ENCODE data around the gene EED. TPM values are rescaled to one million over a fixed set of nuclear protein-coding genes. Genes with fewer than 3 reads are reported as not detected.

Gene EED
- total and polyA plus RNA-seq, 9 donors, result 16.2 to 29.4 (median 17.2) TPM

- no peak for DNase-seq
- Histone ChIP-seq H3K36me3 (no peaks in the 10 kb centered on the region), H3K27me3 (no peaks in the 10 kb centered on the region), H3K27ac (no peak overlapping the region), H3K9me3 (no peaks in the 10 kb centered on the region), H3K4me1 (ENCODE audit: insufficient read depth) (peaks cover 8% of the 10 kb centered on the region), H3K4me3 (no peak overlapping the region)
- intact Hi-C loops (cut with DNase I), result loop anchor here in 2 of 4 donors (10.0 kb wide), 2 partner anchors 153 to 343 kb away; partner anchors contain the start of gene CCDC83 (in 1 of the 2)
- TF ChIP-seq EP300 (IDR thresholded peaks at IDR 0.05) (no peak), POLR2A (IDR thresholded peaks at IDR 0.05) (no peak), CTCF (IDR thresholded peaks at IDR 0.05) (no peak)
These were observed 47.1 kb upstream of the EED start for GRCh38 chr11:86197448-86197847.

- Histone ChIP-seq H3K9me3 (no peaks in the 10 kb centered on the region), H3K27me3 (no peaks in the 10 kb centered on the region), H3K36me3 (no peaks in the 10 kb centered on the region), H3K4me3 (no peak overlapping the region), H3K4me1 (ENCODE audit: insufficient read depth) (peaks cover 8% of the 10 kb centered on the region), H3K27ac (no peak overlapping the region)
- intact Hi-C loops (cut with DNase I), result loop anchor here in 2 of 4 donors (10.0 kb wide), 2 partner anchors 153 to 343 kb away; partner anchors contain the start of gene CCDC83 (in 1 of the 2)
- DNase-seq, result no peak
- TF ChIP-seq CTCF (IDR thresholded peaks at IDR 0.05) (no peak), EP300 (IDR thresholded peaks at IDR 0.05) (no peak), POLR2A (IDR thresholded peaks at IDR 0.05) (no peak)
These were observed 46.4 kb upstream of the EED start for GRCh38 chr11:86198139-86198538.

GRCh38 chr11:86199354-86199753 lies 45.2 kb upstream of the EED start:
- WGBS, 3 donors, result 74 to 96% (median 79%) methylated on average over 1 of the region's 1 CpG
- DNase-seq, result no peak
- Histone ChIP-seq H3K36me3 (no peaks in the 10 kb centered on the region), H3K4me1 (ENCODE audit: insufficient read depth) (peaks cover 5% of the 10 kb centered on the region), H3K4me3 (no peak overlapping the region), H3K27ac (no peak overlapping the region), H3K9me3 (no peaks in the 10 kb centered on the region), H3K27me3 (no peaks in the 10 kb centered on the region)
- intact Hi-C loops (cut with DNase I), result loop anchor here in 2 of 4 donors (10.0 kb wide), 2 partner anchors 155 to 345 kb away; partner anchors contain the start of gene CCDC83 (in 1 of the 2)
- no peak for TF ChIP-seq POLR2A (IDR thresholded peaks at IDR 0.05)

- no peak for TF ChIP-seq EP300 (IDR thresholded peaks at IDR 0.05)
- no peak for TF ChIP-seq POLR2A (IDR thresholded peaks at IDR 0.05)
- TF ChIP-seq CTCF (IDR thresholded peaks at IDR 0.05), result no peak
- intact Hi-C loops (cut with DNase I), result loop anchor here in 1 of 4 donors (10.0 kb wide), 1 partner anchor 347 kb away; the partner anchor contains the start of gene CCDC83
These were observed 43.1 kb upstream of the EED start for GRCh38 chr11:86201371-86201884.

GRCh38 chr11:86202013-86202336 lies 42.6 kb upstream of the EED start:
- Histone ChIP-seq H3K9me3 (no peaks in the 10 kb centered on the region), H3K36me3 (no peaks in the 10 kb centered on the region), H3K4me3 (peak overlapping the region; percentile 0), H3K27me3 (no peaks in the 10 kb centered on the region), H3K27ac (no peak overlapping the region), H3K4me1 (ENCODE audit: insufficient read depth) (peaks cover 2% of the 10 kb centered on the region)
- DNase-seq, result no peak
- TF ChIP-seq POLR2A (IDR thresholded peaks at IDR 0.05) (no peak), CTCF (IDR thresholded peaks at IDR 0.05) (no peak), EP300 (IDR thresholded peaks at IDR 0.05) (no peak)
- intact Hi-C loops (cut with DNase I), result loop anchor here in 1 of 4 donors (10.0 kb wide), 1 partner anchor 347 kb away; the partner anchor contains the start of gene CCDC83

More at GRCh38 chr11:86201371-86201884, 43.1 kb upstream of the EED start:
- no peak overlapping the region for H3K27ac ChIP-seq
- peaks cover 5% of the 10 kb centered on the region for H3K4me1 ChIP-seq (ENCODE audit: insufficient read depth)
- H3K9me3 ChIP-seq, result no peaks in the 10 kb centered on the region
- no peak for DNase-seq
- no peak overlapping the region for H3K4me3 ChIP-seq
- H3K36me3 ChIP-seq, result no peaks in the 10 kb centered on the region
- no peaks in the 10 kb centered on the region for H3K27me3 ChIP-seq
